Sigmoid colon (tissue), 7 donors: ENCODE measurements around the gene TXNRD3. TPM values are rescaled to one million over a fixed set of nuclear protein-coding genes. Genes with fewer than 3 reads are reported as not detected.
"Not testable (repeated sequence)": the region's sequence is repeated elsewhere in the genome, so short reads cannot be mapped to it uniquely, and the experiment has no call there.

Experiments
- DNase-seq: peaks from one replicate; pipeline ENCODE4 v3.0.0-alpha.2; 2019
- H3K27ac ChIP-seq, 4 donors: fragments of 200-600 bp; sonication (generic); one replicate each; pipeline ENCODE4 v1.5.1; 2016 to 2019; ENCODE audit warnings: mild to moderate bottlenecking in 1 of 4
- H3K27me3 ChIP-seq, 3 donors: fragments of 200-600 bp; sonication (generic); one replicate each; pipeline ENCODE4 v1.5.1; 2019; ENCODE audit warnings: mild to moderate bottlenecking in 1 of 3
- H3K36me3 ChIP-seq, 4 donors: fragments of 200-600 bp; sonication (generic); one replicate each; pipeline ENCODE4 v1.5.1; 2016 to 2019
- H3K4me1 ChIP-seq, 4 donors: fragments of 200-600 bp; sonication (generic); one replicate each; pipeline ENCODE4 v1.5.1; 2017 to 2019
- H3K4me3 ChIP-seq, 4 donors: fragments of 200-600 bp; sonication (generic); one replicate each; pipeline ENCODE4 v1.5.1; 2017 to 2019; ENCODE audit warnings: mild to moderate bottlenecking in 2 of 4, moderate library complexity in 1 of 4
- H3K9me3 ChIP-seq, 4 donors: fragments of 200-600 bp in 3 of 4; sonication (generic) in 3 of 4; one replicate each; pipeline versions ENCODE4 v1.5.1 to v1.6.1; 2013 to 2019
- EP300 ChIP-seq, 4 donors: sonication (generic); formaldehyde crosslinking; IDR thresholded peaks; one replicate each; pipeline ENCODE4 v1.6.1; 2017; ENCODE audit warnings: antibody characterized with exemption in 4 of 4
- POLR2A ChIP-seq, 2 donors: fragments of 450-650 bp; IDR thresholded peaks; one replicate each; pipeline ENCODE4 v1.6.1; 2016; ENCODE audit warnings: antibody characterized with exemption in 2 of 2, mild to moderate bottlenecking in 2 of 2, moderate library complexity in 2 of 2
- POLR2AphosphoS5 ChIP-seq, 4 donors: sonication (generic); formaldehyde crosslinking; IDR thresholded peaks; one replicate each; pipeline ENCODE4 v1.6.1; 2017; ENCODE audit warnings: antibody characterized with exemption in 4 of 4
- WGBS, 2 donors: extraction: QIAGEN DNeasy Blood & Tissue Kit; methylation state at CpG; one replicate each; pipeline ENCODE4 v1.1.7; 2013; 5-methylcytosine and 5-hydroxymethylcytosine counted together
- intact Hi-C: fragments of 100-400 bp; cut with DNase I; formaldehyde crosslinking; loops from one replicate; pipeline ENCODE4 v1.15.1; 2023
- polyA plus RNA-seq, 3 donors: library from polyadenylated mRNA; stranded (reverse); fragments of 200-250 nt; gene quantifications; one replicate each; pipeline ENCODE4 v1.2.3, GENCODE V29; 2013
- total RNA-seq, 4 donors: library from RNA; depleted of rRNA; stranded (reverse); fragments of >200 nt; gene quantifications; one replicate each; pipeline ENCODE4 v1.1.0, GENCODE V29; 2016
- TF ChIP-seq, protein P1 (sequence below), 4 experiments: fragments of 450-650 bp in 3 of 4; fragments of 200-600 bp in 1 of 4; IDR thresholded peaks; one replicate each; pipeline ENCODE4 v1.5.1; 2016 to 2019; ENCODE audit warnings: antibody characterized with exemption in 4 of 4, mild to moderate bottlenecking in 3 of 4, moderate library complexity in 2 of 4
- donor health status: healthy with polysubstance abuse.
- donor health status: Bipolar disorder and iron deficiency.
- donor health status: healthy.

TXNRD3 gene
- total and polyA plus RNA-seq, 7 donors = 2.5 to 21.4 (median 13.2) TPM

DNA sequence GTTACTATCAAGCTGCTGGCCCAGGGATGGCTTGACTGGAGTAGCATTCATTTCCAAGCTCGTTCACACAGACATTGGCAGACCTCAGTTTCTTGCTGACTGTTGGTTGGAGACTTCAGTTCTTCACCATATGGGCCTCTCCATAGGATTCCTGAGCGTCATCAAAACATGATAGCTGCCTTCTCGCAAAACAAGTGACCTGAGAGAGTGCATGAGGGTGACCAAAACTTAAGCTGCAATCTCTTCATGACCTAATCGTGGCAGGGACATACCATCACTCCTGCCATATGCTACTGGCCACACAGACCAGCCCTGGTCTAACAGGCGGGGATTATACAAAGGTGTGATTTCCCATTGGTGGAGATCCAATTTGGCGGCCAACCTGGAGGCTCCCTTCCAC lies 50.2 kb downstream of the TXNRD3 start:
- no peak overlapping the region for H3K27ac ChIP-seq
- 92 to 93% methylated on average over 6 of the region's 6 CpGs for WGBS, 2 donors
- intact Hi-C loops = no loop called here
- no peak overlapping the region for H3K4me3 ChIP-seq
- no peaks in the 10 kb centered on the region for H3K27me3 ChIP-seq
- no peaks in the 10 kb centered on the region for H3K9me3 ChIP-seq
- DNase-seq = no peak
- TF ChIP-seq EP300 (IDR thresholded peaks at IDR 0.05) (no peak), POLR2A (IDR thresholded peaks at IDR 0.05) (no peak), POLR2AphosphoS5 (IDR thresholded peaks at IDR 0.05) (no peak)
- TF ChIP-seq, protein P1, sequence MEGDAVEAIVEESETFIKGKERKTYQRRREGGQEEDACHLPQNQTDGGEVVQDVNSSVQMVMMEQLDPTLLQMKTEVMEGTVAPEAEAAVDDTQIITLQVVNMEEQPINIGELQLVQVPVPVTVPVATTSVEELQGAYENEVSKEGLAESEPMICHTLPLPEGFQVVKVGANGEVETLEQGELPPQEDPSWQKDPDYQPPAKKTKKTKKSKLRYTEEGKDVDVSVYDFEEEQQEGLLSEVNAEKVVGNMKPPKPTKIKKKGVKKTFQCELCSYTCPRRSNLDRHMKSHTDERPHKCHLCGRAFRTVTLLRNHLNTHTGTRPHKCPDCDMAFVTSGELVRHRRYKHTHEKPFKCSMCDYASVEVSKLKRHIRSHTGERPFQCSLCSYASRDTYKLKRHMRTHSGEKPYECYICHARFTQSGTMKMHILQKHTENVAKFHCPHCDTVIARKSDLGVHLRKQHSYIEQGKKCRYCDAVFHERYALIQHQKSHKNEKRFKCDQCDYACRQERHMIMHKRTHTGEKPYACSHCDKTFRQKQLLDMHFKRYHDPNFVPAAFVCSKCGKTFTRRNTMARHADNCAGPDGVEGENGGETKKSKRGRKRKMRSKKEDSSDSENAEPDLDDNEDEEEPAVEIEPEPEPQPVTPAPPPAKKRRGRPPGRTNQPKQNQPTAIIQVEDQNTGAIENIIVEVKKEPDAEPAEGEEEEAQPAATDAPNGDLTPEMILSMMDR (IDR thresholded peaks at IDR 0.05) = no peak
- H3K4me1 ChIP-seq = no peaks in the 10 kb centered on the region
- peaks cover 14 to 50% (median 28%) of the 10 kb centered on the region in 4 donors for H3K36me3 ChIP-seq

DNA sequence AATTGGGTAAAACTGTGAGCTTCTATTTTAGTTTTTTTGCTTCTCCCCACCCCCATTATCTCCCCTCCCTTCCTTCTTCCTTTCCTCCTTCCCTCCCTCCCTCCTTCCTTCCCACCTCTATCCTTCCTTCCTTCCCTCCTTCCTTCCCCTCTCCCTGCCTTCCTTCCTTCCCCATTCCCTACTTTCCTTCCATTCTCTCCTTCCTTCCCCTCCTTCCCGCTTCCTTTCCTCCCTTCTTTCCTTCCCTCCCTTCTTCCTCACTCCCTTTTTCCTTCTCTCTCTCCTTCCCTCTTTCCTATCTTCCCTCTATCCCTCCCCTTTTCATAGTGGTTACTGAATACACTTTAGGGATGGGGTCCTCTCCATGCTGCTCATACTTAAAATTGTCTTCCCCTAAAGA lies 55.8 kb downstream of the TXNRD3 start:
- Histone ChIP-seq H3K4me3 (no peak overlapping the region), H3K27ac (no peak overlapping the region), H3K27me3 (no peaks in the 10 kb centered on the region), H3K9me3 (peaks cover 0 to 2% (median 0%) of the 10 kb centered on the region in 4 donors), H3K36me3 (no peaks in the 10 kb centered on the region), H3K4me1 (no peaks in the 10 kb centered on the region)
- WGBS, 2 donors = 0% methylated on average over 1 of the region's 1 CpG
- DNase-seq = no peak
- TF ChIP-seq POLR2A (IDR thresholded peaks at IDR 0.05) = no peak
- no peak for TF ChIP-seq POLR2AphosphoS5 (IDR thresholded peaks at IDR 0.05)
- TF ChIP-seq, protein P1 (IDR thresholded peaks at IDR 0.05) = no peak
- TF ChIP-seq EP300 (IDR thresholded peaks at IDR 0.05) = no peak
- intact Hi-C loops = no loop called here

DNA sequence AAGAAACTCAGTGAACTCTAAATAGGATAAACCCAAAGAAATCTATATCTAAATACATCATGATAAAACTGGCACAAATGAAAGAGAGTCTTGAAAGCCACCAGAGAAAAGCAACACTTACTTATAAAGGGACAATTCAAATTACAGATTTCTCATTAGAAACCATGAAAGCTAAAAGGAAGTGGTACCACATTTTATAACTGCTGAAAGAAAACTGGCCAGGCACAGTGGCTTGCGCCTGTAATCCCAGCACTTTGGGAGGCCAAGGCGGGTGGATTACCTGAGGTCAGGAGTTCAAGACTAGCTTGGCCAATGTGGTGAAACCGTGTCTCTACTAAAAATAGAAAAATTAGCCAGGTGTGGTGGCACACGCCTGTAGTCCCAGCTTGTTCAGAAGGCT lies 59.4 kb downstream of the TXNRD3 start:
- H3K4me3 ChIP-seq, H3K27ac ChIP-seq, H3K27me3 ChIP-seq, DNase-seq, intact Hi-C loops, H3K9me3 ChIP-seq, H3K4me1 ChIP-seq, H3K36me3 ChIP-seq: not testable (repeated sequence)
- 95 to 96% methylated on average over 4 of the region's 4 CpGs for WGBS, 2 donors

DNA sequence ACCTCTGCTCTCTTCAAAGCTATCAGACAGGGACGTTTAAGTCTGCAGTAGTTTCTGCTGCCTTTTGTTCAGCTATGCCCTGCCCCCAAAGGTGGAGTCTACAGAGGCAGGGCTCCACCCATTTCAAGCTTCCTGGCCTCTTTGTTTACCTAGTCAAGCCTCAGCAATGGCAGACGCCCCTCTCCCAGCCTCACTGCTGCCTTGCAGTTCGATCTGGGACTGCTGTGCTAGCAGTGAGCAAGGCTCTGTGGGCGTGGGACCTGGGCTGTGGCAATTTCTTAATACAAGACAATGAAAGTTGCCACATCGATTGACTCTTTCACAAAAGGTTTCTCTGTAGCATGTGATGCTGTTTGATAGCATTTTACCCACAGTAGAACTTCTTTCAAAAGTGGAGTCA lies 63.4 kb downstream of the TXNRD3 start:
- H3K36me3 ChIP-seq, H3K4me3 ChIP-seq, H3K4me1 ChIP-seq, H3K9me3 ChIP-seq, DNase-seq, intact Hi-C loops, H3K27me3 ChIP-seq, H3K27ac ChIP-seq: not testable (repeated sequence)
- WGBS, 2 donors = 55 to 68% methylated on average over 5 of the region's 5 CpGs

DNA sequence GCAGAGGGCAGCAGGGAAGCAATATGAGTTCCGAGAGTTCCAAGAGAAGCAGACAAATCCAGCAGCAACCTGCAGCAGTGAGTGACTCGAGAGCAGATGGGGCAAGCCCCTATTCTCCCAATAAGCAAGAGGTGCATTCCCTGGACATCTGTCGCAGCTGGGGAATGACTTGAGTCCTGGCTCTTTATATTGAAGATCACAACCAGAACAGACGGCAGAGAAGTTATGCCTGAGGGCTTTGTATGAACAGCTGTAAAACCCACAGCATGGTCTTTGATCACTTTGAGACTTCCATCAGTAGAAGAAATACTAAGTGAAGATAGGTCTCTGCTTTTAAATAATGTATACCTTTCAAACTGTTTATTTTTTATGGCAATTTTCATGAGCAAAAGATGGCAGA lies 72.6 kb downstream of the TXNRD3 start:
- no peaks in the 10 kb centered on the region for H3K27me3 ChIP-seq
- 80 to 81% methylated on average over 4 of the region's 4 CpGs for WGBS, 2 donors
- no peak overlapping the region for H3K4me3 ChIP-seq
- H3K9me3 ChIP-seq = no peaks in the 10 kb centered on the region
- no peak for TF ChIP-seq EP300 (IDR thresholded peaks at IDR 0.05)
- TF ChIP-seq, protein P1 (IDR thresholded peaks at IDR 0.05) = no peak
- no peak for TF ChIP-seq POLR2A (IDR thresholded peaks at IDR 0.05)
- TF ChIP-seq POLR2AphosphoS5 (IDR thresholded peaks at IDR 0.05) = no peak
- intact Hi-C loops = no loop called here
- H3K36me3 ChIP-seq = no peaks in the 10 kb centered on the region
- no peaks in the 10 kb centered on the region for H3K4me1 ChIP-seq
- DNase-seq = no peak
- H3K27ac ChIP-seq = no peak overlapping the region

DNA sequence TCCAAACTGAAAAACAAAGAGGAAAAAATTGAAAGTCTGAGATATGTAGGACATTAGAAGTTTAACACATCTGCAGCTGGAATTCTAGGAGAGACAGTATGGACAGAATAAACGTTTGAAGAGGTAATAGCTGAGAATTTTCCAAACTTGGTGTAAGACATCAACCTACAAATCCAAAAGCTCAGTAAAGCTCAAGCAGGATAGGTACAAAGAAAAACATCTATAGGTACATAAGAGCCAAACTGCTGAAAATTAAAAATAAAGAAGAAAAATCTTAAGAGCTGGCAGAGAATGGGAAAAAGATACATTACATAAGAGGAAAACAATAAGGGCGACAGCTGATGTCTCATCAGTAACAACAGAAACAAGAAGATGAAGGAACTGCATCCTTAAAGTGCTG lies 73.4 kb downstream of the TXNRD3 start:
- intact Hi-C loops = no loop called here
- WGBS, 2 donors = 83 to 88% methylated on average over 2 of the region's 2 CpGs
- H3K9me3 ChIP-seq = no peaks in the 10 kb centered on the region
- H3K36me3 ChIP-seq = no peaks in the 10 kb centered on the region
- no peak for DNase-seq
- TF ChIP-seq POLR2AphosphoS5 (IDR thresholded peaks at IDR 0.05) (no peak), EP300 (IDR thresholded peaks at IDR 0.05) (no peak), POLR2A (IDR thresholded peaks at IDR 0.05) (no peak)
- H3K4me3 ChIP-seq = no peak overlapping the region
- no peaks in the 10 kb centered on the region for H3K27me3 ChIP-seq
- no peak overlapping the region for H3K27ac ChIP-seq
- no peaks in the 10 kb centered on the region for H3K4me1 ChIP-seq
